GM18861 (cell line): ENCODE measurements around the gene TRUB1.
"Not testable (repeated sequence)": the region's sequence is repeated elsewhere in the genome, so short reads cannot be mapped to it uniquely, and the experiment has no call there.

ENCODE experiments used
- ATAC-seq: cut with Tn5 transposase; IDR thresholded peaks from one replicate; pipeline ENCODE4 v1.9.1; 2021; ENCODE audit not compliant: unreplicated experiment

TRUB1 gene

GRCh38 chr10:114937962-114938855, at the start of gene TRUB1:
TRUB1 (plus strand) TSS chr10:114938195; CDS start chr10:114938254, 59 bp downstream.
- peak; percentile 100 for ATAC-seq

- ATAC-seq = no peak
These were observed 44.7 kb upstream of the TRUB1 start for GRCh38 chr10:114893251-114893650.

GRCh38 chr10:114894911-114895310, 43.1 kb upstream of the TRUB1 start:
- ATAC-seq = no peak

- ATAC-seq = not testable (repeated sequence)
These were observed 41.0 kb upstream of the TRUB1 start for GRCh38 chr10:114897011-114897410.

- no peak for ATAC-seq
These were observed 40.4 kb upstream of the TRUB1 start for GRCh38 chr10:114897593-114897992.

- ATAC-seq = peak; percentile 56
These were observed 38.0 kb upstream of the TRUB1 start for GRCh38 chr10:114899982-114900381.

- ATAC-seq = no peak
These were observed 37.3 kb upstream of the TRUB1 start for GRCh38 chr10:114900658-114901057.

GRCh38 chr10:114902151-114902550, 35.8 kb upstream of the TRUB1 start:
- ATAC-seq = no peak

- ATAC-seq = no peak
These were observed 32.5 kb upstream of the TRUB1 start for GRCh38 chr10:114905450-114905849.

- no peak for ATAC-seq
These were observed 31.0 kb upstream of the TRUB1 start for GRCh38 chr10:114906981-114907380.

GRCh38 chr10:114908896-114909295, 29.1 kb upstream of the TRUB1 start:
- no peak for ATAC-seq

- peak; percentile 49 for ATAC-seq
These were observed 26.8 kb upstream of the TRUB1 start for GRCh38 chr10:114911052-114911711.

- ATAC-seq = no peak
These were observed 26.1 kb upstream of the TRUB1 start for GRCh38 chr10:114911801-114912469.

- ATAC-seq = no peak
These were observed 25.5 kb upstream of the TRUB1 start for GRCh38 chr10:114912470-114912859.

GRCh38 chr10:114914560-114914959, 23.4 kb upstream of the TRUB1 start:
- no peak for ATAC-seq

GRCh38 chr10:114915294-114915693, 22.7 kb upstream of the TRUB1 start:
- no peak for ATAC-seq

GRCh38 chr10:114916653-114917052, 21.3 kb upstream of the TRUB1 start:
- no peak for ATAC-seq

GRCh38 chr10:114917459-114917858, 20.5 kb upstream of the TRUB1 start:
- ATAC-seq = no peak

GRCh38 chr10:114917927-114918672, 19.9 kb upstream of the TRUB1 start:
- ATAC-seq = no peak

GRCh38 chr10:114920459-114920858, 17.5 kb upstream of the TRUB1 start:
- no peak for ATAC-seq

- no peak for ATAC-seq
These were observed 16.0 kb upstream of the TRUB1 start for GRCh38 chr10:114922003-114922402.
